ENCODE measurements around the gene CCDC187. TPM values are rescaled to one million over a fixed set of nuclear protein-coding genes. Genes with fewer than 3 reads are reported as not detected.
"Not testable (repeated sequence)": the region's sequence is repeated elsewhere in the genome, so short reads cannot be mapped to it uniquely, and the experiment has no call there.

CCDC187 gene
- total RNA-seq, 2 donors from 2014 or later: not detected

DNA sequence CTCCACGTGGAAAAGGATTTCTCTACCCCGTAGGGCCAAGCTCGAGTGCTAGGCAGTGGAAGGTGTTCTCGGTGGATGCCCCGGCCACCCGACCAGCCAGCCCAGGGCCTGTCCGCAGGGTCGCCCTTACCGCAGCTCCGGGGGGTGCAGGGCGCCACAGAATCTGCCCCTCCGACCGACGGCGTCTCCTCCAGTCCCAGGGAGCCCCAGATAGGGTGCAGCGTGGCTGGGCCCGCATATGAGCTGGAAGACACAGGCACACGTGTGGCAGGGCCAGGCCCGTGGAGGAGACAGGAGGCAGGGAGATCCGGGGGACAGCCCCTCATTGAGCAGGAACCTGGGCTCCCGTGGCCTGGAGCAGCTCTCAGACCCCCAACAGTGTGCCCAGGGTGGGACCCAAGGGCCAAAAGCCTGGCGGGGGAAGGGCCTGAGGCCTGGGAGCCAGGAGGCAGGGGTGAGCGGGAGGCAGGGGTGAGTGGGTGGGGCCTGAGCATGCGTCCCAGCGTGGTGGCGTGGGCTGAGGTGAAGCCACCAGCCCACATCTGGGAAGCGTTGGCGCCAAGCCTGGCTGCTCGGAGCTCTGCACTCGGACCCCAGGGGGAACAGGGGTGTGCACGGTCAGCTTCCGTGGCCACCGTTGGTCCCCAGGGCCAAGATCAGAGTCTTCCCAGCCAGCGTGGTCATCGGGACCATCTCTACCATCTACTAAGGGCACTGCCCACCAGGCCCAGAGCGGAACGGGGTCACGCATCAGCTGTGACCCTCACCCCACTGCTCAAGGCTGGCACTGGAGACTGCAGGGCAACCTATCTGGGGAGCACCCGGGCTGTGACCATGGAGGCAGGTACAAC lies 22.2 kb downstream of the CCDC187 start:
- DNase-seq (no peak), ATAC-seq (no peak)
- intact Hi-C loops (cut with DNase I): loop anchor here (2.0 to 10.0 kb wide), 4 partner anchors 111 to 677 kb away; no protein-coding TSS in a partner anchor

- ATAC-seq (no peak), DNase-seq (no peak)
- intact Hi-C loops (cut with DNase I): loop anchor here (5.0 to 10.0 kb wide), 2 partner anchors 138 to 676 kb away; no protein-coding TSS in a partner anchor
These were observed 23.2 kb downstream of the CCDC187 start for GRCh38 chr9:136280535-136281315.

DNA sequence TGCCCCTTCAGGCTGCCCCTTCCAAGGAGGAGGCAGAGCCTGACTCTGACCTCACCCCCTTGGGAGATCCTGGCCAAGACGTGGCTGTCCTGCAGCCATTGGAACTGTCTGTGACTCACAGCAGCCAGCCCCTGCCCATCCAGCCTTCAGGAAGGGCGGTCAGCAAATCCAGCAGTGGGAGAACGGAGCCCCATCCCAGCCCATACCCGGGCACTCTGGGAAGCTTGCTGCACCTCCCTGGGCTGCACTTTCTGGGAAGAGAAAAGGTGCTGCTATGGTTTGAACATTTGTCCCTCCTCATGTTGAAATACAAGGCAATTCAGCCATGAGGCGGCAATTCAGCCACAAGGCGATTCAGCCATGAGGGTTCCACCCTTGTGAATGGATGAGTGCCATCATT lies 24.4 kb downstream of the CCDC187 start:
- ATAC-seq: no peak

GRCh38 chr9:136278894-136279293 lies 25.0 kb downstream of the CCDC187 start:
- ATAC-seq (no peak), DNase-seq (no peak)
- intact Hi-C loops (cut with DNase I): no loop called here

More for the DNA sequence above, 24.4 kb downstream of the CCDC187 start:
- intact Hi-C loops (cut with DNase I): no loop called here
- no peak for DNase-seq

DNA sequence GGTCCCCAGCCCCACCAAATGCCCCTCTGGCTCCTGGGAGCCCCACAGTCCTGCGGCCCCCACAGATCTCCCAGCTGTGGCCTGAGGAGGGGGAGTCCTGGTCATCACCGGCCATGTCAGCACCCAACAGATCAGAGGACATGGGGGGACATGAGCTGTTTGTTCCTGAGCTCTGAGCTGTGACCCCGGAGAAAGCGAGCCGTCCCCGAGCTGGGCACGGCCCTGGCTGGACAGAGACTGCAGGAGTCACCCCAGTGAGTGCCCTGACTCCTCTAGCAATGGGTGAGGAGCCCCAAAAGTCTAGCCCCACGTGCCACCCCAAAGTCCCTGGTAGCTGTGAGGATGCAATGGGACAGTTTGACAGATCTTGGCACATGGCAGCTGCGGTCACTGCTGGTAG lies 25.7 kb downstream of the CCDC187 start:
- intact Hi-C loops (cut with DNase I): no loop called here
- no peak for ATAC-seq
- DNase-seq: no peak

GRCh38 chr9:136277746-136278145 lies 26.1 kb downstream of the CCDC187 start:
- DNase-seq (no peak), ATAC-seq (no peak)
- intact Hi-C loops (cut with DNase I): no loop called here

- ATAC-seq: no peak
- intact Hi-C loops (cut with DNase I): no loop called here
- no peak for DNase-seq
These were observed 27.2 kb downstream of the CCDC187 start for GRCh38 chr9:136276716-136277115.

DNA sequence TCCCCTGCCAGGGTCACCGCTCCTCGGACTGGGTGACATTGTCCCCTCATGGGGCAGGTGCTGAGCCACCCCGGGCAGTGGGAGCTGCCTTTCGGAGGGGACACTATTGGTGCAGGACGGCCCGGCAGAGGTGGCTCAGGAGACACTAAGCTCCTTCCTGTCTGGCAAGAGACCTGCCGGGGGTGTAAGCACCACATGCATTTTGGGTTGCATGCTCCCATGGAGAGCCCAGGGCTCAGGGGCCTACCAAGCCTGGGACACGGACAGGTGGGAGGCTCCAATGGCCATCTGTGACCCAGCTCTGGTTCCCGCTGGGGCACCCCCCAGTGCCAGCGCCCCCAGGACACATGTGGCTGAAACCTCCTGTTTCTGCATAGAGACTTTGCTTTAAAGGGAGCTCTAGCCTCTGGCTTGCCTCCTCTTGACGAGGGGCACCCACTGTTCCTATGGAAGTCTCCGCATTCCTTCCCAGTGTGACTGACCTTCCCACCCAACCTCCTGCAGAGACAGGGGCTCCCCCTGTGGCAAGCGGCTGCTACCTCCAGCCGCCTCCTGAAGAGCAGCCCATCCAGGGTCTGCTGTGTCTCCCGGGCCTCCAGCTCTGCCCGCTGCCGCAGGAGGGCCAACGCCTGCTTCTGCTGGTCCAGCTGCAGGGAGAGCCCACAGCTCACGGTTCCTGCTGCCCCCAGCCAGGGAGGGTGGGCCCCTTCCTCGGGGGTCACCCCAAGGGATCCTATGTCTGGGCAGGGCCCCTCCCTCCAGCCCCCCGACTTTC lies 28.1 kb downstream of the CCDC187 start:
- DNase-seq: no peak
- no peak for ATAC-seq
- intact Hi-C loops (cut with DNase I): no loop called here

- DNase-seq: no peak
- no peak for ATAC-seq
- intact Hi-C loops (cut with DNase I): no loop called here
These were observed 28.9 kb downstream of the CCDC187 start for GRCh38 chr9:136274786-136275654.

GRCh38 chr9:136273921-136274785 lies 29.7 kb downstream of the CCDC187 start:
- DNase-seq: no peak
- intact Hi-C loops (cut with DNase I): no loop called here
- no peak for ATAC-seq

- ATAC-seq: no peak
- no peak for DNase-seq
- intact Hi-C loops (cut with DNase I): no loop called here
These were observed 30.5 kb downstream of the CCDC187 start for GRCh38 chr9:136273244-136273865.

DNA sequence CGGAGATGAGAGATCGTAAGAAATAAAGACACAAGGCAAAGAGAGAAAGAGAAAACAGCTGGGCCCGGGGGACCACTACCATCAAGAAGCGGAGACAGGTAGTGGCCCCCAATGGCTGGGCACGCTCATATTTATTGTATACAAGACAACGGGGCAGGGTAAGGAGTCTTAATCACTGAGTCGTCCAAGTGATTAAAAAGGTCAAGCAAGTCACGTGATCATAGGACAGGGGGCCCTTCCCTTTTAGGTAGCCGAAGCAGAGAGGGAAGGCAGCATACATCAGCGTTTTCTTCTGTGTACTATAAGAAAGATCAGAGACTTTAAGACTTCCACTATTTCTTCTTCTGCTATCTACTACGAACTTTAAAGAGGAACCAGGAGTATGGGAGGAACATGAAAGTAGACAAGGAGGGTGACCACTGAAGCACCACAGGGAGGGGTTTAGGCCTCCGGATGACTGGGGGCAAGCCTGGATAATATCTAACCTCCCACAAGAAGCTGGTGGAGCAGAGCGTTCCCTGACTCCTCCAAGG lies 33.7 kb downstream of the CCDC187 start:
- ATAC-seq (no peak), DNase-seq (no peak)
- intact Hi-C loops (cut with DNase I): no loop called here

GRCh38 chr9:136268735-136269134 lies 35.2 kb downstream of the CCDC187 start:
- intact Hi-C loops (cut with DNase I): no loop called here
- ATAC-seq (no peak), DNase-seq (no peak)

DNA sequence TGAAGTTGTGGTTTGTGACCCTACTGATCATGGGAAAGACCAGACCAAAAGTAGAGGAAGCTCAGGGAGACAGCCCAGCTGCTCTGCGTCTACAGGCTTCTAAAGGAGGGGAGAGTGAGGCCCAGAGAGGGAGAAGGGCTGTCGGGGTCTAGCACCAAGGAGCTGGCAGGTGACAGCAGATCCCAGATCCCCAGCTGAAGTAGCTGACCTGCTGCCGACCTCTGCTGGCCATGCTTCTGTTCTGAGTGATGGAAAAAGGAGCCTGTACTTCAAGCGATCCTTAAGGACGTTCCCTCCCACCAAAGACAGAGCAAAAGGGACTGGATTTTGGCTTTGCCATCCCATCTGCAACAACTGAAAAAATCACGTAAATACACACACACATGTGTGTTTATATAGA lies 35.6 kb downstream of the CCDC187 start:
- DNase-seq (no peak), ATAC-seq (no peak)
- intact Hi-C loops (cut with DNase I): no loop called here

DNA sequence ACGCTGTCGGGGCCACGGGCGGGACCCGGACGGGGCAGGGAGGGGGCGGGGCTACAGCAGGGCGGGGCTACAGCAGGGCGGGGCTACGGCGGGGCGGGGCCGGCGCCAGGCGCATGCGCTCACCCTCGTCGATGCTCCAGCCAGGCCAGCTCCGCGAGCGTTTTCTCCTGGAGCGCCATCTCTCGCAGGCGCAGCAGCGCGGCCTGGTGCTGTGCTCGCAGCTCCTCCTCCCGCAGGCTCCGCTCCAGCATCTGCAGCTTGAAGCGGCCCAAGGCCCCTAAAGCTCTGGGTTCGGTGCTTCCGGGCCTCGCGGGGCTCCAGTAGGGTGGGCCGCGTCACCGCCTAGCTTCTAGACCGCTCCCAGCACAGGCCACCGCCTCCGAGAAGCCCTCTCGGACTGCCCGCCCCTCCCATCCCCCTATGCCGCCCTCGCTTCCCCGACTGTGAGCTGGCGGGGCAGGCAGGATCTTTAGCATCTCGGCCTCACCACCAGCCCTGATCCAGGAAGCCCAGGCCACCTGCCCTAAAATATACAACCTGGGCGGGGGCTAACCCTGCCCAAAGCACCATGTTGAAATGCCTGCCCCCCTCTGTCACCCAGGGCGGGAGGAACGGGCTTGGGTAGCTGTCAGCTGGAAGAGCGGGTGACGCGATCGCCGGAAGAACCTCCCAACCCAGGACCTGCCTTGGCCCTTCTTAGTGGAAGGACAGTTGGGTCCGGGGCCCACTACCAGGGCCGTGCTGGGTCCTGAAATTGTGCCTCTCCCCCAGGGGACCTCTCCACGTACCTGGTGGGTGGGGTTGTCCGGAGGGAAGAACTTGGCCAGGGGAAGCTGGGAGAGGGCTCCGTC lies 36.4 kb downstream of the CCDC187 start:
- peak; percentile 98 for ATAC-seq
- DNase-seq: peak; percentile 87
- intact Hi-C loops (cut with DNase I): no loop called here

DNA sequence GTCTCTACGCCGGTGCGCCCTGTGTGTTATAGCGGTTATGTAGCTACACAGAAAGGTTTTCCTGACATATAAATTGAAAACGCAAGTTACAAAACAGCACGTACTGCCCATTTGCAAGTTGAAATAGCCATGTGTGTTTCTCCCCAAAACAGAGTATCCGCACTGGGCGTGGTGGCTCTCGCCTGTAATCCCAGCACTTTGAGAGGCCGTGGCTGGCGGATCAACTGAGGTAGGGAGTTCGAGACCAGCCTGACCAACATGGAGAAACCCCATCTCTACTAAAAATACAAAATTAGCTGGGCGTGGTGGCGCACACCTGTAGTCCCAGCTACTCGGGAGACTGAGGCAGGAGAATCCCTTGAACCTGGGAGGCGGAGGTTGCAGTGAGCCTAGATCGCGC lies 37.3 kb downstream of the CCDC187 start:
- intact Hi-C loops (cut with DNase I); ATAC-seq; DNase-seq: not testable (repeated sequence)

All from left cardiac atrium (tissue), 4 donors.